Measurements from ENCODE around the gene TAS2R42. TPM values are rescaled to one million over a fixed set of nuclear protein-coding genes. Genes with fewer than 3 reads are reported as not detected.

The TAS2R42 gene, protein sequence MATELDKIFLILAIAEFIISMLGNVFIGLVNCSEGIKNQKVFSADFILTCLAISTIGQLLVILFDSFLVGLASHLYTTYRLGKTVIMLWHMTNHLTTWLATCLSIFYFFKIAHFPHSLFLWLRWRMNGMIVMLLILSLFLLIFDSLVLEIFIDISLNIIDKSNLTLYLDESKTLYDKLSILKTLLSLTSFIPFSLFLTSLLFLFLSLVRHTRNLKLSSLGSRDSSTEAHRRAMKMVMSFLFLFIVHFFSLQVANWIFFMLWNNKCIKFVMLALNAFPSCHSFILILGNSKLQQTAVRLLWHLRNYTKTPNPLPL
- polyA plus RNA-seq (not detected in 2 replicates), polyA minus RNA-seq (not detected in 2 replicates)

GRCh38 chr12:11186837-11187236 is at the start of gene TAS2R42:
Gene TAS2R42, minus strand, starts transcription at chr12:11186937. Its CDS starts 0 bp downstream, at chr12:11186937.
- no peak within 1 kb of the TSS for H3K4me2 ChIP-seq (ENCODE audit: low read length)
- no peaks in the 10 kb centered on the region for H3K27me3 ChIP-seq (ENCODE audit: insufficient read depth, low read depth, low read length)
- no peak within 1 kb of the TSS for H3K4me3 ChIP-seq (ENCODE audit: low read length)
- no peaks in the 10 kb centered on the region for H4K20me1 ChIP-seq (ENCODE audit: insufficient read depth)
- H3K27ac ChIP-seq (ENCODE audit: low read length): no peak within 1 kb of the TSS
- no peaks in the 10 kb centered on the region for H3K36me3 ChIP-seq (ENCODE audit: insufficient read depth, low read length)
- no peaks in the 10 kb centered on the region for H3F3A ChIP-seq (ENCODE audit: insufficient read depth, low read length, poor library complexity, severe bottlenecking)
- TF ChIP-seq RAD21 (conservative IDR thresholded peaks at IDR 0.05) (no peak), TAF1 (IDR thresholded peaks at IDR 0.05; ENCODE audit: low read depth) (no peak), SMC3 (conservative IDR thresholded peaks at IDR 0.05; ENCODE audit: poor library complexity) (no peak), EP300 (conservative IDR thresholded peaks at IDR 0.05; ENCODE audit: poor library complexity, severe bottlenecking) (no peak), MXI1 (conservative IDR thresholded peaks at IDR 0.05; ENCODE audit: poor library complexity, severe bottlenecking) (no peak), CTCF (IDR thresholded peaks at IDR 0.05; ENCODE audit: poor library complexity, severe bottlenecking) (no peak), EZH2 (IDR thresholded peaks at IDR 0.05; ENCODE audit: borderline replicate concordance, insufficient read depth, low read length, poor library complexity, severe bottlenecking) (no peak), REST (IDR thresholded peaks at IDR 0.05; ENCODE audit: borderline replicate concordance) (no peak)
- H3K9ac ChIP-seq (ENCODE audit: low read length): no peak within 1 kb of the TSS
- H2AFZ ChIP-seq (ENCODE audit: low read depth, low read length): no peak within 1 kb of the TSS
- no peaks in the 10 kb centered on the region for H3K79me2 ChIP-seq (replicated peaks; ENCODE audit: insufficient read depth, low read length)
- H3K9me3 ChIP-seq (ENCODE audit: low read length): no peaks in the 10 kb centered on the region
- no peaks in the 10 kb centered on the region for H3K9me2 ChIP-seq (ENCODE audit: insufficient read depth, low read length)

DNA sequence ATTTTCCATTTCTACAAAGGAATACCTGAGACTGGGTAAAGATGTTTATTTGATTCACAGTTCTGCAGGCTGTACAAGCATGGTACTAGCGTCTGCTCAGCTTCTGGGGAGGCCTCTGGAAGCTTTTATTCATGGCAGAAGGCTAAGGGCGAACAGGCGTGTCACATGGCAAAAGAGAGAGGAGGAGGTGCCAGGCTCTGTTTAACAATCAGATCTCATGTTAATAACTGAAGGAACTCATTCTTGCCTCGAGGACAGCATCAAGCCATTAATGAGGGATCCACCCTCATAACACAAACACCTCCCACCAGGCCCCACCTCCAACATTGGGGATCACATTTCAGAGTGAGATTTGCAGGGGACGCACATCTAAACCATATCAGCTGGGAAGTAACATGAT is 46.8 kb upstream of the TAS2R42 start:
- Histone ChIP-seq H3K79me2 (replicated peaks; ENCODE audit: insufficient read depth, low read length) (no peaks in the 10 kb centered on the region), H3K4me2 (ENCODE audit: low read length) (no peak overlapping the region), H3F3A (ENCODE audit: insufficient read depth, low read length, poor library complexity, severe bottlenecking) (no peaks in the 10 kb centered on the region), H3K36me3 (ENCODE audit: insufficient read depth, low read length) (no peaks in the 10 kb centered on the region), H3K4me3 (ENCODE audit: low read length) (no peak overlapping the region), H3K9me3 (ENCODE audit: low read length) (no peaks in the 10 kb centered on the region), H3K9me2 (ENCODE audit: insufficient read depth, low read length) (no peaks in the 10 kb centered on the region), H3K27ac (ENCODE audit: low read length) (no peak overlapping the region), H3K9ac (ENCODE audit: low read length) (no peak overlapping the region), H2AFZ (ENCODE audit: low read depth, low read length) (no peak overlapping the region), H4K20me1 (ENCODE audit: insufficient read depth) (no peaks in the 10 kb centered on the region), H3K27me3 (ENCODE audit: insufficient read depth, low read depth, low read length) (no peaks in the 10 kb centered on the region)
- TF ChIP-seq CTCF (IDR thresholded peaks at IDR 0.05; ENCODE audit: poor library complexity, severe bottlenecking) (no peak), MXI1 (conservative IDR thresholded peaks at IDR 0.05; ENCODE audit: poor library complexity, severe bottlenecking) (no peak), RAD21 (conservative IDR thresholded peaks at IDR 0.05) (no peak), EZH2 (IDR thresholded peaks at IDR 0.05; ENCODE audit: borderline replicate concordance, insufficient read depth, low read length, poor library complexity, severe bottlenecking) (no peak), POLR2AphosphoS5 (IDR thresholded peaks at IDR 0.05) (no peak), EP300 (conservative IDR thresholded peaks at IDR 0.05; ENCODE audit: poor library complexity, severe bottlenecking) (no peak), TAF1 (IDR thresholded peaks at IDR 0.05; ENCODE audit: low read depth) (no peak), REST (IDR thresholded peaks at IDR 0.05; ENCODE audit: borderline replicate concordance) (no peak), SMC3 (conservative IDR thresholded peaks at IDR 0.05; ENCODE audit: poor library complexity) (no peak)

Data from neural cell (in vitro differentiated cells).